Neutrophil (primary cell): Measurements from ENCODE around the gene MCTP1.

Experiments
- H3K27ac ChIP-seq: fragments of 200-600 bp; sonication (generic); 2 replicates; pipeline ENCODE4 v1.5.1; 2016; ENCODE audit warnings: mild to moderate bottlenecking, moderate library complexity
- H3K27me3 ChIP-seq: fragments of 200-600 bp; sonication (generic); 2 replicates; pipeline ENCODE4 v1.6.0; 2016; ENCODE audit warnings: mild to moderate bottlenecking
- H3K36me3 ChIP-seq: fragments of 200-600 bp; sonication (generic); 2 replicates; pipeline ENCODE4 v1.5.1; 2017
- H3K4me1 ChIP-seq, 2 experiments: fragments of 200-600 bp in 1 of 2; sonication (generic) in 1 of 2; 1 replicate in 1 of 2; 2 replicates in 1 of 2; pipeline versions ENCODE4 v1.5.1 to v1.6.1; 2013 to 2016; ENCODE audit warnings: low read depth in 1 of 2, low read length in 1 of 2, mild to moderate bottlenecking in 1 of 2, moderate library complexity in 1 of 2; ENCODE audit not compliant: control insufficient read depth in 1 of 2, insufficient read depth in 1 of 2
- H3K4me3 ChIP-seq, 2 experiments: fragments of 200-600 bp in 1 of 2; sonication (generic) in 1 of 2; 1 replicate in 1 of 2; 2 replicates in 1 of 2; pipeline ENCODE4 v1.5.1; 2013 to 2016; ENCODE audit warnings: low read depth in 1 of 2, low read length in 1 of 2, mild to moderate bottlenecking in 1 of 2, moderate library complexity in 1 of 2
- H3K9me3 ChIP-seq: fragments of 200-600 bp; sonication (generic); 2 replicates; pipeline ENCODE4 v1.5.1; 2016
- TF ChIP-seq, protein P1 (sequence below): fragments of 200-600 bp; sonication (generic); IDR thresholded peaks from 2 replicates; pipeline ENCODE4 v1.5.1; 2016; ENCODE audit warnings: antibody characterized with exemption

Gene MCTP1

DNA sequence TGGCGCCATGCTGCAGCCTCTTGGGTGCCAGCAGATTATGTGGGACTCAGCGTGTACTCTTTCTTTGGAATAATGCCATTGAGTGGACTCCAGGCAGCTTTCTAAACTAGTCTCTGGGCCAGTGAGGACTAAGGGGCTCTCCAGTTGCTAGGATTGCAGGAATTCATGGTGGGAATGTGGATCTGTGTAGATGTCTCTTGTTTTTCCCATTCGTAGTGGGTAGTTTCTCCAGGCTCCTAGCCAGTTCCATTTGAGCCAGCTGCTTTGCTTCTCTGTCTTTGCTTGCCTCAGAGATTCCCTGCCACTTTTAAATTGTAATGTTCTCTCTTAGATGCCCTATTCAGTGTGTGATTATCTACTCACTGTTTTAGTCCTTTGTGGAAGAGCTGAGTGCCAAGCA, 623.8 kb downstream of the MCTP1 start:
- H3K4me1 ChIP-seq: no peaks in the 10 kb centered on the region
- no peak overlapping the region for H3K4me3 ChIP-seq
- peaks cover 20% of the 10 kb centered on the region for H3K36me3 ChIP-seq
- no peaks in the 10 kb centered on the region for H3K27me3 ChIP-seq
- no peak overlapping the region for H3K27ac ChIP-seq
- TF ChIP-seq, protein P1, sequence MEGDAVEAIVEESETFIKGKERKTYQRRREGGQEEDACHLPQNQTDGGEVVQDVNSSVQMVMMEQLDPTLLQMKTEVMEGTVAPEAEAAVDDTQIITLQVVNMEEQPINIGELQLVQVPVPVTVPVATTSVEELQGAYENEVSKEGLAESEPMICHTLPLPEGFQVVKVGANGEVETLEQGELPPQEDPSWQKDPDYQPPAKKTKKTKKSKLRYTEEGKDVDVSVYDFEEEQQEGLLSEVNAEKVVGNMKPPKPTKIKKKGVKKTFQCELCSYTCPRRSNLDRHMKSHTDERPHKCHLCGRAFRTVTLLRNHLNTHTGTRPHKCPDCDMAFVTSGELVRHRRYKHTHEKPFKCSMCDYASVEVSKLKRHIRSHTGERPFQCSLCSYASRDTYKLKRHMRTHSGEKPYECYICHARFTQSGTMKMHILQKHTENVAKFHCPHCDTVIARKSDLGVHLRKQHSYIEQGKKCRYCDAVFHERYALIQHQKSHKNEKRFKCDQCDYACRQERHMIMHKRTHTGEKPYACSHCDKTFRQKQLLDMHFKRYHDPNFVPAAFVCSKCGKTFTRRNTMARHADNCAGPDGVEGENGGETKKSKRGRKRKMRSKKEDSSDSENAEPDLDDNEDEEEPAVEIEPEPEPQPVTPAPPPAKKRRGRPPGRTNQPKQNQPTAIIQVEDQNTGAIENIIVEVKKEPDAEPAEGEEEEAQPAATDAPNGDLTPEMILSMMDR: no peak
- H3K9me3 ChIP-seq: no peaks in the 10 kb centered on the region

DNA sequence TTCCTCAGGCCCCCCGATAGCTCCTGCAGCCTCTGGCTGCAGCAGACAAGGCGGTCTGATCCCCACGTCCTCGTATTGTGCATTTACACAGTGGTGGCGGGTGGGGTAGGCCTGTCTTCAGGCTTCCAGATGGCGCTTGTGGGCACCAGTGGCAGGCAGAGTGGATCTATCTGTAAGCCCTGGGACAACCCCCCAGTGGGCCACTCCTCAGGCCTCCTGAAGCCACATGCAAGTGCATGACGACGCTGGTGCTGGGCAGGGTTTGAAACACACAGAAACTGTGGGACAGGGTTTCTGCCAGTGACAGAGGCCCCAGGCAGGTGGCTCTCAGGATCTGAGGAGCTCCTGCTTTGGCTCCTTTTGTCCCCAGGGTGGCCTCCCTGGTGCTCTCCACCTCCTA, 624.4 kb downstream of the MCTP1 start:
- peaks cover 17% of the 10 kb centered on the region for H3K36me3 ChIP-seq
- TF ChIP-seq, protein P1: no peak
- no peak overlapping the region for H3K27ac ChIP-seq
- H3K4me3 ChIP-seq: no peak overlapping the region
- H3K27me3 ChIP-seq: no peaks in the 10 kb centered on the region
- no peaks in the 10 kb centered on the region for H3K9me3 ChIP-seq
- H3K4me1 ChIP-seq: no peaks in the 10 kb centered on the region

DNA sequence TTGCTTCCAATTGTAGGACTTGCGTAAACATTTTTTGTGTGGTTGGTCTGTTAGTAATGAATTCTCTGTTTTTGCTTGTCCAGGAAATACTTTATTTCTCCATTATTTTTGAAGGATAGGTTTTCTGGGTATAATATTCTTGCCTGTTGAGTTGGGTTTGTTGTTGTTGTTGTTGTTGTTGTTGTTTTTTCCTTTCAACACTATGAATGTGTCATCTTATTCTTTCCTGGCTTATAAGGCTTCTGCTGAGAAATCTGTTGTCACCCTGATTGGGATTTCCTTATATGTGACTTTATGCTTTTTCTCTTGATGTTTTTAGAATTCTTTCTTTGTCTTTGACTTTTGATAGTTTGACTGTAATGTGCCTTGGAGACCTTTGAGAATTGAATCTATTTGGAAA, 626.6 kb downstream of the MCTP1 start:
- H3K4me3 ChIP-seq: no peak overlapping the region
- H3K9me3 ChIP-seq: no peaks in the 10 kb centered on the region
- H3K36me3 ChIP-seq: peaks cover 4% of the 10 kb centered on the region
- TF ChIP-seq, protein P1: no peak
- H3K27ac ChIP-seq: no peak overlapping the region
- no peaks in the 10 kb centered on the region for H3K27me3 ChIP-seq
- no peaks in the 10 kb centered on the region for H3K4me1 ChIP-seq
